Right cardiac atrium (tissue), 5 donors: Measurements from ENCODE around the gene MCM8. TPM values are rescaled to one million over a fixed set of nuclear protein-coding genes. Genes with fewer than 3 reads are reported as not detected.

Experiments
- ATAC-seq, 2 donors: fragments of 200-7000 bp; cut with Tn5 transposase; one replicate each; pipeline versions ENCODE4 v1.8.0 to v1.9.1; 2020; ENCODE audit warnings: moderate library complexity in 2 of 2, mild to moderate bottlenecking in 1 of 2
- DNase-seq, 3 donors: peaks; one replicate each; pipeline ENCODE4 v3.0.0-alpha.2; 2020
- H3K27ac ChIP-seq: one replicate; pipeline ENCODE4 v1.5.1; 2013; ENCODE audit warnings: mild to moderate bottlenecking, low read length, control low read depth, moderate library complexity
- H3K27me3 ChIP-seq: one replicate; pipeline ENCODE4 v1.6.1; 2013; ENCODE audit not compliant: control insufficient read depth, insufficient read depth
- H3K4me1 ChIP-seq: one replicate; pipeline ENCODE4 v1.6.1; 2013; ENCODE audit warnings: low read length; ENCODE audit not compliant: control insufficient read depth, insufficient read depth
- H3K4me3 ChIP-seq: one replicate; pipeline ENCODE4 v1.5.1; 2013; ENCODE audit warnings: low read length, control low read depth
- H3K9me3 ChIP-seq: one replicate; pipeline ENCODE4 v1.6.1; 2013; ENCODE audit warnings: low read length; ENCODE audit not compliant: control insufficient read depth
- WGBS: extraction: QIAGEN DNeasy Blood & Tissue Kit; methylation state at CpG from one replicate; pipeline ENCODE4 v1.1.7; 2013; 5-methylcytosine and 5-hydroxymethylcytosine counted together
- intact Hi-C, 4 donors: fragments of 100-400 bp; cut with DNase I; formaldehyde crosslinking; loops; one replicate each; pipeline versions ENCODE4 v1.11.0 to v1.14.0; 2022 to 2023
- polyA plus RNA-seq: library from polyadenylated mRNA; stranded (reverse); fragments of 200-250 nt; gene quantifications from one replicate; pipeline ENCODE4 v1.2.3, GENCODE V29; 2013
- total RNA-seq, 4 donors: library from RNA; stranded (reverse); fragmentation: NEBNext Ultra II Directional; extraction: Animal tissue kit (Norgen Biotek cat#: 25700); gene quantifications; one replicate each; pipeline ENCODE4 v1.2.1, GENCODE V29; 2021
- donor health status: healthy with polysubstance abuse.
- donor health status: DM: no; HTN: yes; CAD: no.
- donor health status: DM: no; HTN: no; CAD: no.
- donor health status: DM: no; HTN: yes; CAD: no; lungs with severe emphysema.
- donor health status: DM: yes; HTN: yes; CAD: no.

The MCM8 gene
- total and polyA plus RNA-seq, 5 donors = 2.9 to 8.4 (median 6.9) TPM

DNA sequence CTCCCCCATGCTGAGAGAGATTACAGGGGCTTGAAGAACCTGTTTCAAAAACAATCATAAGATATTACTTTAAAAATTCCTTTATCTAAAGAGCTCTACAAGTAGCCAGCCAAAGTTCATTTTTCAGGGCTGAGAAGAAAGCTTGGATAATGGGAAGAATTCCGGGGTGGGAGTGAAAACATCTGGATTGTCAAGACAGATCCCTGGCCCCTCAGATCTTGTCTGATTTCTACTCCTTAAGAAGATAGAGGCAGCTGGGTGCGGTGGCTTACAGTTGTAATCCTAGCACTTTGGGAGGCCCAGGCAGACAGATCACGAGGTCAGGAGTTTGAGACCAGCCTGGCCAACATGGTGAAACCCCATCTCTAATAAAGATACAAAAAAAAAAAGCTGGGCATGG, 24.9 kb upstream of the MCM8 start:
- no peaks in the 10 kb centered on the region for H3K27me3 ChIP-seq
- 54% methylated on average over 3 of the region's 3 CpGs for WGBS
- intact Hi-C loops = no loop called here
- DNase-seq = no peak
- H3K4me1 ChIP-seq = no peaks in the 10 kb centered on the region
- H3K27ac ChIP-seq = no peak overlapping the region
- no peak for ATAC-seq
- H3K9me3 ChIP-seq = no peaks in the 10 kb centered on the region
- no peak overlapping the region for H3K4me3 ChIP-seq

DNA sequence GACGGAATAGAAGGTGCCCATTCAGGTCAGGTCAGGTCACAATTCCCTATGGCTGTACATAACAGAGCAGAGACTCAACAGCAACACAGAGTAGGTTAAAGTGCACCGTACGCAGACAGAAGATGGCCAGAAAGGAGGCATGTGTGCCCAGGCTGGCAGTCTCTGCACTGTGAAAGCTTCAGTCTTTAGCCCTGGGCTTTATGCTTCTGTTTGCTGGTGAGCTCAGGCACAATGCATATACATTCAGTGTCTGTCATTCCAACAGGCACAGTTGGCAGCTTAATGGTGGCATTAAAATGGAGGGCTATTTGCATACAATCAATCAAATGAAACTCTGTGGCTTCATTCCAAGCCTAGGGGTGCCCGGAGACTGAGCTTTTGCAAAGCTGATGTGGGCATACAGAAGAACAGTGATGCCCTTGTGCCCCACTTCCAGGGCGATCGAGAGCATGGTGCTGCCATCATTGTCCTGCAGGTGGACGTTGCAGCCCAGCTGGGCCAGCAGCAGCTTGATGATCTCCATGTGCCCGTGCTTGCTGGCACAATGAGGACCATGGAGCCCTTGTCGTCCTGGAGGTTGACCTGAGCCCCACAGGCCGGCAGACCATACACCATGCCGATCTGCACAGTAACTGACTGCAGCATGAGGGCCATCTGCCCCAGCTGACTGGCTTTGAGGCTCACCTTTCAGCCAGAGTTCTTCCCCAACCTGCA, 22.5 kb upstream of the MCM8 start:
- WGBS = 79% methylated on average over 11 of the region's 11 CpGs
- DNase-seq = no peak
- no peak overlapping the region for H3K27ac ChIP-seq
- no peaks in the 10 kb centered on the region for H3K27me3 ChIP-seq
- no peak overlapping the region for H3K4me3 ChIP-seq
- intact Hi-C loops = no loop called here
- no peaks in the 10 kb centered on the region for H3K9me3 ChIP-seq
- H3K4me1 ChIP-seq = no peaks in the 10 kb centered on the region
- no peak for ATAC-seq

DNA sequence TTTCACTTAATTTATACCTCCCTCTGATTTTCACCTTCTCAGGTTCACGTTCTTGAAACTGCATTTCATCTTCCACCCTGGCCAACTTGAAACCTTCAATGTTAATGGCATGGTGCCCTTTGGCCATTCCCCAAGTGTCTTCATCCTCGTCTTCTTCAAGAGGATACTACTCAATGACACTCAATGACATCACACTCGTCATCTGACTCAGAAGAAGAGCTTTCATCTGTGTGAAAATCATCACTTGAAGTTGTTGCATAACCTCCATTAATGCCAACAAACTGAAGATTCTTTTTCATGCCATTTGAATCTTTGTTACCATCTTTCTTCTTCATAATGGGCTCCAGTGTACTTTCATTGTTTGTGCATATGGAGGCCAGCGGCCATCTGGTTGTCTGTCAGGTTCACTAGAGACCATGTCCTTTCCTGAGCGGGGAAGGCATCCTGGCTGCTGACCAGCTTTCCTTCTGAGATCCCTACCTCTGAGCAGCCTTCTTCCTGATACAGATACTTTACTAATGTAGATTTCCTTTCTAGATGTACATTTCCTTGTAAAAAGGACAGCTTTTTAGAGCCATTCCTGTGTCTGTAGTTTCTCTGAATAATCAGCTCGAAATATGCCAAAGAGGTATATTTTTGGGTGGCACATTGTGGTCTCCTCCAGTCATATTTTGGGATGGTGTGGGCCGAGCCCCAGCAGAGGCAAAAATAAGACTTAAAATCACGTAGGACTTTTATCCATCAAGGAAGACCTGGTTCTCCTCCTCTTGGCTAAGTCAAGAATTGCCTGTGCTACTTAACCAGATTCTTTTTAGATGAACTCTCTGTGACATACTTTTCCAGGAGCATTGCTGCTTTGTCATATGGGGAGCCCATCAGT, 21.4 kb upstream of the MCM8 start:
- H3K27me3 ChIP-seq = no peaks in the 10 kb centered on the region
- no peak for ATAC-seq
- WGBS = 68% methylated on average over 8 of the region's 8 CpGs
- H3K9me3 ChIP-seq = no peaks in the 10 kb centered on the region
- H3K4me1 ChIP-seq = no peaks in the 10 kb centered on the region
- no peak for DNase-seq
- H3K27ac ChIP-seq = no peak overlapping the region
- intact Hi-C loops = no loop called here
- H3K4me3 ChIP-seq = no peak overlapping the region

DNA sequence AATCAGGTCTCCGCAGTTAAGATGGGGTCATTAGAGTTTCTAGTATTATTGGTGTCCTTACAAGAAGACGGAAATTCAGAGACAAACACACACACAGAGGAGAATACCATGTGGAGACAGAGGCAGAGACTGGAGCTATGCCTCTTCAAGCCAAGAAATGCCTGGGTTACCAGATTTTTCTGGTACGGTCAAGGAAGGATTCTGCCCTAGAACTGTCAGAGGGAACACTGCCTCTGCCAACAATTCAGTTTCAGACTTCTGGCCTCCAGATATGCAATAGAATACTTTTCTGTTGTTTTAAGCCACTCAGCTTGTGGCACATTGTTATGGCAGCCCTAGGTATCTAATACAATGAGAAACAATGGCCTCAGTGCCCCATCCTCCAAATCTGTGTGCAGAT, 19.0 kb upstream of the MCM8 start:
- intact Hi-C loops = loop anchor here in 1 of 4 donors (10.0 kb wide), 1 partner anchor 367 kb away; no protein-coding TSS in a partner anchor
- H3K4me3 ChIP-seq = no peak overlapping the region
- DNase-seq = no peak
- no peak for ATAC-seq
- WGBS = 85% methylated on average over 3 of the region's 3 CpGs
- H3K27me3 ChIP-seq = no peaks in the 10 kb centered on the region
- no peak overlapping the region for H3K27ac ChIP-seq
- H3K4me1 ChIP-seq = no peaks in the 10 kb centered on the region
- no peaks in the 10 kb centered on the region for H3K9me3 ChIP-seq

DNA sequence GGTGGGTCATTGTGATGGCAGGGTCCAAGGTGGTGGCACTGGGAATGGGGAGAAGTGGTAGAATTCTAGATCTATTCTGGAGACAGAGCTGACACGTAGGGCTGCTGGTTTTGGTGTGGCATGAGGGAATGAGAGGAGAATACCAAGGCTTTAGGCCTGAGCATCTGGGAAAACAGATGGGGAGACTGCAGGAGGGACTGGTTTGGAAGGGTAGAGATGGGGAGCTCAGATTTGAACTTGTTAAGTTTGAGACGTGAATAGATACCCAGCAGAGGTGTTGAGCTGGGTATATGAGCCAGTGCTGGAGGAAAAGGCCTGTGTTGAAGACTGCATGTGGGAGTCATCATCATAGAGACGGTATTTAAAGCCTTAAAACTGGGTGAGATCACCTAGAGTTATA, 17.7 kb upstream of the MCM8 start:
- DNase-seq (no peak), ATAC-seq (no peak)
- intact Hi-C loops = loop anchor here in 1 of 4 donors (10.0 kb wide), 1 partner anchor 368 kb away; no protein-coding TSS in a partner anchor
- Histone ChIP-seq H3K9me3 (no peaks in the 10 kb centered on the region), H3K27me3 (no peaks in the 10 kb centered on the region), H3K4me1 (no peaks in the 10 kb centered on the region), H3K27ac (no peak overlapping the region), H3K4me3 (no peak overlapping the region)
- WGBS = 70% methylated on average over 3 of the region's 3 CpGs

DNA sequence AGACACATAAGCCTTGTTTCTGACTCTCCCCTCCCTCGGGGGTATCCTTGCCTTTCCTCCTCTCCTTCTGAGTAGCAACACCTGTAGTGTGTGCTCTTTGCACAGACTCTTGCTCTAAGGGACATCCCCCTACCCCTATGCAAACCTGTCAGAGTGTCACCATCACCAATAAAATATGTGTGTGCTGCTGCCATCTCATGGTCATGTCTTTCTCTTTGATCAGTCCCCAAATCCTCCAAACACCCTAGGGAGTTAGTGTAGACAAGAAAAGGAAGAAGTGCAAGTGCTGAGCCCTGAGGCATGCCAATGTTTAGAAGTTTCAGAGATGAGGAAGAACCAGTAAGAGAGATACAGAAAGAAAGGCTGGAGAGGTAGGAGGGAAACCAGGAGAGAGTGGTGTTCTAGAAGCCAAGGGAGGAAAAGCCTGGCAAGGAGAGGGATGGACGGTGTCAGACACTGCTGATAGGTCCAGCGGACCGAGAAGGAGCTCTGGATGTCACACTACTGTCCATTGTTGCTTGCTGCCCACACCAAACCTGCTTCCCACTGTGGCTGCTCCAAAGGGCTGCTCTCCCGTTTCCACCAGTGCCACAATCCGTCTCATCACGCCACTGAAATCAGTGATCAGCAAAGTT, 16.5 kb upstream of the MCM8 start:
- Histone ChIP-seq H3K27ac (no peak overlapping the region), H3K27me3 (no peaks in the 10 kb centered on the region), H3K4me1 (no peaks in the 10 kb centered on the region), H3K9me3 (no peaks in the 10 kb centered on the region), H3K4me3 (no peak overlapping the region)
- peak; percentile 57 to 67 for ATAC-seq
- WGBS = 61% methylated on average over 7 of the region's 7 CpGs
- DNase-seq = no peak
- intact Hi-C loops = loop anchor here in 1 of 4 donors (10.0 kb wide), 1 partner anchor 369 kb away; no protein-coding TSS in a partner anchor

DNA sequence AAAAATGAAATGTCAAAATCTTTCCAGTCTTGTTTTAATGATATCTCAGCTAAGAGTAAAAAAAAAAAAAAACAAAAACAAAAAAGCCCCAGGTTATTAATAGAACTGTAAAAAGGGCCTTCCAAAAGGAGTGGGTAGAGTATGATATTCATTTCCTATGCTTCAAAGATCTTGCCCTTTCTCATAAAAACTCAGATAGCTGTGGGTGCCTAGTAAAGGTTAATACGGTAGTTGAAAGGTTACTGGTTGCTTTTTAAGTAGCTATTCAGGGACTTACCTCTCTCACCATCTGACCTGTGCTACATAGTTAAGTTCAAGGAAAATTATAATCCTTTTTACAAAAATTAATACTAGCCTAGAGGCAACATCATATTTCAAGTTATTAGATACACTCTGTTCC, 15.1 kb upstream of the MCM8 start:
- Histone ChIP-seq H3K27ac (no peak overlapping the region), H3K4me1 (no peaks in the 10 kb centered on the region), H3K4me3 (no peak overlapping the region), H3K27me3 (no peaks in the 10 kb centered on the region), H3K9me3 (no peaks in the 10 kb centered on the region)
- ATAC-seq = no peak
- WGBS = 70% methylated on average over 1 of the region's 1 CpG
- intact Hi-C loops = loop anchor here in 1 of 4 donors (10.0 kb wide), 1 partner anchor 371 kb away; no protein-coding TSS in a partner anchor
- no peak for DNase-seq

DNA sequence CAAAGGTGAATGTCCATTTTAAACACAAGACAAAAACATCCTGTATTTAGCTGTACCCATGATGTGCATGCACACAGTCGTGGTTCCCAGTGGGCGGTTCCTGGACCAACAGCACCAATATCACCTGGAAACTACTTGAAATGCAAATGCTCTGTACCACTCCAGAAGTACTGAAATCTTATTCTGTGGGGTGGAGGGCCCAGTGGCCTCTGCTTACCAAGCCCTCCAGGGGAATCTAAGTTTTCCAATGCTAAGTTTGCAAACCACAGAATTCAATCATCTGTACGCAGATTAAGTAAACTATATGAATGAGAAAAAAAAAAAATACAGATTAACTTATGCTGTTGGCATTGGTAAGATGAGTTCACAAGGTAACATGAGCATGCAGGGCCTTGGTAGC, 14.2 kb upstream of the MCM8 start:
- no peaks in the 10 kb centered on the region for H3K9me3 ChIP-seq
- H3K4me3 ChIP-seq = no peak overlapping the region
- 81% methylated on average over 3 of the region's 3 CpGs for WGBS
- H3K27me3 ChIP-seq = no peaks in the 10 kb centered on the region
- DNase-seq (no peak), ATAC-seq (no peak)
- no peaks in the 10 kb centered on the region for H3K4me1 ChIP-seq
- intact Hi-C loops = loop anchor here in 1 of 4 donors (10.0 kb wide), 1 partner anchor 371 kb away; no protein-coding TSS in a partner anchor
- no peak overlapping the region for H3K27ac ChIP-seq

DNA sequence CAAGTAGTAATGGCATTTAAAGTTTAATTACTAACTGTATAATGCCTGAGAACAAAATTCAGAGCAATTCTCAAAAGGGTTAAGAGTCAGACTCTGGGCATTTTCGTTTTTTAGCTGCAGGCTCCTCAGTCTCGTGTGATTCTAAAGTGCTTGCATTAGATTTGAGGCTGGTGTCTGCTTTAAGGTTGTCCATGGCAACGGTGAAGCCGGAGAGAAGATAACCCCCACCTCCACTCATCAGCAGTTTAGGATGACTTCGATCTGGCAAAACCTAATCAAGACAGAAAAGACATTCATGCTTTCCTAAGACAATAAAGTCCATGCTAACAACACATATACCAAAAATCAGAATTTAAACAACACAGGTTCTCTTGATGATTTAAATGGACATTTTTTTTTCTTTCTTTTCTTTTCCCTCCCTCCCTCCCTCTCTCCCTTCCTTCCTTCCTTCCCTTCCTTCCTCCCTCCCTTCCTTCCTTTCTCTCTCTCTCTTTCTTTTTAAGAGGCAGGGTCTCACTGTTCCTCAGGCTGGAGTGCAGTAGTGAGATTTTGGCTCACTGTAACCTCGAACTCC, 11.9 kb upstream of the MCM8 start:
- intact Hi-C loops = loop anchor here in 1 of 4 donors (10.0 kb wide), 1 partner anchor 374 kb away; no protein-coding TSS in a partner anchor
- H3K27ac ChIP-seq = no peak overlapping the region

DNA sequence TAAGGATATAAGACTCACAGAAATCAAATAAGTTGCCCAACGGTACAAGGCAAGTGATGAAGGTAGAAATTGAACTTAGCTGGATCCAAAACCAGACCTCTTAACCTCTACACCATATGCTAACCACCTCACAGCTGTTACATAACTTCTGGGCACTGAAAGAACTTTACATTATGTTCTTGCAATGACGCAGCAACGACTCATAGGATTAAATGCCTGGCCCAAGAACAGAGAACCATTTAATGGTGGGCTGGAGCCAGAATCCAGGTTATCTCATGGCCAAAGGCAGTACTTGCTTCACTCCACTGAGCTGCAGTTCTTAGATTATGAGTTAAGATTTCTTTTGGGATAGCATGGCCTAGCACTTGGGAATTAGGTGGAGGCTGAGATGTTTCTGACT, 4.5 kb upstream of the MCM8 start:
- intact Hi-C loops = loop anchor here in 2 of 4 donors (10.0 kb wide), 2 partner anchors 411 to 421 kb away; no protein-coding TSS in a partner anchor
- no peak for DNase-seq
- no peak for ATAC-seq
- H3K4me1 ChIP-seq = no peaks in the 10 kb centered on the region
- no peaks in the 10 kb centered on the region for H3K27me3 ChIP-seq
- no peaks in the 10 kb centered on the region for H3K9me3 ChIP-seq
- H3K4me3 ChIP-seq = no peak overlapping the region
- no peak overlapping the region for H3K27ac ChIP-seq
- WGBS = 86% methylated on average over 3 of the region's 3 CpGs

More for the DNA sequence above, 11.9 kb upstream of the MCM8 start:
- WGBS = 56% methylated on average over 6 of the region's 6 CpGs
- Histone ChIP-seq H3K27me3 (no peaks in the 10 kb centered on the region), H3K4me3 (no peak overlapping the region), H3K4me1 (no peaks in the 10 kb centered on the region), H3K9me3 (no peaks in the 10 kb centered on the region)
- DNase-seq = no peak
- no peak for ATAC-seq
